Fibroblast of lung (primary cell): ENCODE measurements around the gene TMEM184B. TPM values are rescaled to one million over a fixed set of nuclear protein-coding genes. Genes with fewer than 3 reads are reported as not detected.

ENCODE experiments used
- DNase-seq, 2 donors: peaks; one replicate each; pipeline versions ENCODE4 v3.0.0 to v3.0.0-alpha.2; 2010; ENCODE audit warnings: low read depth in 2 of 2
- H2AFZ ChIP-seq: 2 replicates; pipeline ENCODE4 v1.5.1; 2012; ENCODE audit warnings: low read length, control low read depth, inconsistent platforms
- H3K27ac ChIP-seq: 2 replicates; pipeline ENCODE4 v1.5.1; 2011; ENCODE audit warnings: low read length, control low read depth; ENCODE audit not compliant: insufficient read depth
- H3K27me3 ChIP-seq: 2 replicates; pipeline ENCODE4 v1.5.1; 2011; ENCODE audit warnings: mild to moderate bottlenecking, low read length; ENCODE audit not compliant: control insufficient read depth, insufficient read depth
- H3K36me3 ChIP-seq: 2 replicates; pipeline ENCODE4 v1.5.1; 2011; ENCODE audit warnings: low read length; ENCODE audit not compliant: control insufficient read depth, insufficient read depth
- H3K4me1 ChIP-seq: 2 replicates; pipeline ENCODE4 v1.5.1; 2011; ENCODE audit warnings: low read length; ENCODE audit not compliant: control insufficient read depth, insufficient read depth; ENCODE audit errors: extremely low read depth
- H3K4me2 ChIP-seq: 2 replicates; pipeline ENCODE4 v1.5.1; 2011; ENCODE audit warnings: low read length, control low read depth; ENCODE audit not compliant: insufficient read depth; ENCODE audit errors: extremely low read depth
- H3K4me3 ChIP-seq, 4 experiments: fragments of 200-600 bp in 1 of 4; sonication (generic) in 1 of 4; replicated peaks in 1 of 4; 2 replicates each; pipeline ENCODE4 v1.5.1; 2011 to 2016; ENCODE audit warnings: low read length in 4 of 4, low read depth in 3 of 4, mild to moderate bottlenecking in 3 of 4, control low read depth in 2 of 4, inconsistent platforms in 1 of 4, mixed read lengths in 1 of 4; ENCODE audit not compliant: insufficient read depth in 1 of 4; ENCODE audit errors: control extremely low read depth in 1 of 4
- H3K79me2 ChIP-seq: 2 replicates; pipeline ENCODE4 v1.5.1; 2012; ENCODE audit warnings: mild to moderate bottlenecking, low read length, inconsistent platforms; ENCODE audit not compliant: control insufficient read depth, insufficient read depth
- H3K9ac ChIP-seq: 2 replicates; pipeline ENCODE4 v1.5.1; 2011; ENCODE audit warnings: mild to moderate bottlenecking, low read length, control low read depth; ENCODE audit not compliant: insufficient read depth
- H3K9me3 ChIP-seq: 2 replicates; pipeline ENCODE4 v1.5.1; 2012; ENCODE audit warnings: low read depth, low read length; ENCODE audit not compliant: control insufficient read depth, insufficient read depth
- H4K20me1 ChIP-seq: 2 replicates; pipeline ENCODE4 v1.5.1; 2011; ENCODE audit warnings: low read length; ENCODE audit not compliant: control insufficient read depth, insufficient read depth; ENCODE audit errors: extremely low read depth
- EZH2 ChIP-seq: IDR thresholded peaks from 2 replicates; pipeline ENCODE4 v1.5.1; 2012; ENCODE audit warnings: low read length, control low read depth, mild to moderate bottlenecking; ENCODE audit errors: missing control alignments
- polyA plus RNA-seq, 2 donors: library from polyadenylated mRNA; depleted of rRNA in 1 of 2; stranded (reverse) in 1 of 2; unstranded in 1 of 2; fragments of >200 nt; gene quantifications; 2 replicates each; pipeline ENCODE4 v1.2.1, GENCODE V29; 2011 to 2012; ENCODE audit warnings: missing spikeins in 1 of 2
- total RNA-seq: library from RNA; depleted of rRNA; stranded (reverse); fragments of >200 nt; gene quantifications from 2 replicates; pipeline ENCODE4 v1.2.1, GENCODE V29; 2014
- TF ChIP-seq, protein P1 (sequence below), 2 donors: IDR thresholded peaks in 1 of 2; conservative IDR thresholded peaks in 1 of 2; 1 replicate in 1 of 2; 2 replicates in 1 of 2; pipeline ENCODE4 v1.5.1; 2011 to 2012; ENCODE audit warnings: low read length in 2 of 2, control low read depth in 1 of 2, inconsistent platforms in 1 of 2, low read depth in 1 of 2, mild to moderate bottlenecking in 1 of 2

TMEM184B gene
- total and polyA plus RNA-seq, 2 donors (not counting 1 experiment from before 2014, with no cell fraction given), result 28.2 to 37.2 TPM

DNA sequence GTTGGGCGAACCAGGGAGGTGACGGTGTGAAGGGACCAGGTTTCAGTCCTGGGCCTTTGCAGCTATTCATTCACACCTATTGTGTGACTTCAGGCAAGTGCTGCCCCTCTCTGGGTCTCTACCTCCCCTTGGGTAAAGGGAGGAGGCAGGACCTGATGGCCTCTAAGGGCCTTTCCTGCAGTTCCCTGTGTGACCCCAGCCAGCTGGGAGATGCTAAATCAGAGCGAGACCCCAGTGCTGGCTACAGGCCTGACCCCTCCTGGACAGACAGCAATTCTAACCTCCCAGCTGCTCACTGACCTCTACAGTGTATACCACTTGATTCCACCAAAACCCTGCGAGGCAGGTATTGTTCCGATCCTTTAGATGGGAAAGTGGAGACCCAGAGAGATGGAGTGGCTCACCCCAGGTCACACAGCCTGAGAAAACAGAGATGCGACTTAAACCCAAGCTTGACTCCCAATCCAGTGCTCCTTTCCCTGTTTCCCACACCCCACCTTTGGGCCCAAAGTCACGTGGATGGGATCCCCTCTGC is 64.8 kb downstream of the TMEM184B start:
- H4K20me1 ChIP-seq, result no peaks in the 10 kb centered on the region
- peaks cover 17% of the 10 kb centered on the region for H3K4me1 ChIP-seq
- no peaks in the 10 kb centered on the region for H3K9me3 ChIP-seq
- H3K79me2 ChIP-seq, result peaks cover 80% of the 10 kb centered on the region
- no peak overlapping the region for H3K4me3 ChIP-seq
- H3K27me3 ChIP-seq, result no peaks in the 10 kb centered on the region
- no peak overlapping the region for H2AFZ ChIP-seq
- no peak for TF ChIP-seq EZH2
- TF ChIP-seq, protein P1, sequence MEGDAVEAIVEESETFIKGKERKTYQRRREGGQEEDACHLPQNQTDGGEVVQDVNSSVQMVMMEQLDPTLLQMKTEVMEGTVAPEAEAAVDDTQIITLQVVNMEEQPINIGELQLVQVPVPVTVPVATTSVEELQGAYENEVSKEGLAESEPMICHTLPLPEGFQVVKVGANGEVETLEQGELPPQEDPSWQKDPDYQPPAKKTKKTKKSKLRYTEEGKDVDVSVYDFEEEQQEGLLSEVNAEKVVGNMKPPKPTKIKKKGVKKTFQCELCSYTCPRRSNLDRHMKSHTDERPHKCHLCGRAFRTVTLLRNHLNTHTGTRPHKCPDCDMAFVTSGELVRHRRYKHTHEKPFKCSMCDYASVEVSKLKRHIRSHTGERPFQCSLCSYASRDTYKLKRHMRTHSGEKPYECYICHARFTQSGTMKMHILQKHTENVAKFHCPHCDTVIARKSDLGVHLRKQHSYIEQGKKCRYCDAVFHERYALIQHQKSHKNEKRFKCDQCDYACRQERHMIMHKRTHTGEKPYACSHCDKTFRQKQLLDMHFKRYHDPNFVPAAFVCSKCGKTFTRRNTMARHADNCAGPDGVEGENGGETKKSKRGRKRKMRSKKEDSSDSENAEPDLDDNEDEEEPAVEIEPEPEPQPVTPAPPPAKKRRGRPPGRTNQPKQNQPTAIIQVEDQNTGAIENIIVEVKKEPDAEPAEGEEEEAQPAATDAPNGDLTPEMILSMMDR (conservative IDR thresholded peaks at IDR 0.05 in 1 of 2, IDR thresholded peaks at IDR 0.05 in 1 of 2; ENCODE audit: low read depth in 1 of 2, low read length in 2 of 2), result no peak
- no peak overlapping the region for H3K4me2 ChIP-seq
- no peak overlapping the region for H3K9ac ChIP-seq
- DNase-seq, result no peak
- peak overlapping the region; percentile 20 for H3K27ac ChIP-seq
- peaks cover 6% of the 10 kb centered on the region for H3K36me3 ChIP-seq

GRCh38 chr22:38205261-38206128 is 67.3 kb downstream of the TMEM184B start:
- peaks cover 23% of the 10 kb centered on the region for H3K4me1 ChIP-seq
- H2AFZ ChIP-seq, result no peak overlapping the region
- H3K27me3 ChIP-seq, result no peaks in the 10 kb centered on the region
- H3K9ac ChIP-seq, result peak overlapping the region; percentile 28
- TF ChIP-seq EZH2, result no peak
- TF ChIP-seq, protein P1 (conservative IDR thresholded peaks at IDR 0.05 in 1 of 2, IDR thresholded peaks at IDR 0.05 in 1 of 2; ENCODE audit: low read depth in 1 of 2, low read length in 2 of 2), result no peak
- H3K36me3 ChIP-seq, result peaks cover 6% of the 10 kb centered on the region
- H3K9me3 ChIP-seq, result no peaks in the 10 kb centered on the region
- peak overlapping the region in 3 of 4 experiments; percentile 24 to 40 (median 34) for H3K4me3 ChIP-seq
- H3K27ac ChIP-seq, result peak overlapping the region; percentile 100
- H3K4me2 ChIP-seq, result peak overlapping the region; percentile 84
- no peaks in the 10 kb centered on the region for H4K20me1 ChIP-seq
- H3K79me2 ChIP-seq, result peaks cover 72% of the 10 kb centered on the region
- peak; percentile 90 for DNase-seq

GRCh38 chr22:38204784-38205183 is 68.0 kb downstream of the TMEM184B start:
- H3K27ac ChIP-seq, result peak overlapping the region; percentile 100
- peaks cover 65% of the 10 kb centered on the region for H3K79me2 ChIP-seq
- peaks cover 23% of the 10 kb centered on the region for H3K4me1 ChIP-seq
- peaks cover 6% of the 10 kb centered on the region for H3K36me3 ChIP-seq
- H3K9me3 ChIP-seq, result no peaks in the 10 kb centered on the region
- H3K9ac ChIP-seq, result peak overlapping the region; percentile 28
- DNase-seq, result peak in 1 of 2 donors; percentile 53
- TF ChIP-seq, protein P1 (conservative IDR thresholded peaks at IDR 0.05 in 1 of 2, IDR thresholded peaks at IDR 0.05 in 1 of 2; ENCODE audit: low read depth in 1 of 2, low read length in 2 of 2), result no peak
- no peak for TF ChIP-seq EZH2
- H2AFZ ChIP-seq, result no peak overlapping the region
- peak overlapping the region; percentile 84 for H3K4me2 ChIP-seq
- no peaks in the 10 kb centered on the region for H4K20me1 ChIP-seq
- H3K4me3 ChIP-seq, result peak overlapping the region in 3 of 4 experiments; percentile 24 to 40 (median 34)
- no peaks in the 10 kb centered on the region for H3K27me3 ChIP-seq
